Measurements from ENCODE around the gene ZNF689.

ZNF689 gene

DNA sequence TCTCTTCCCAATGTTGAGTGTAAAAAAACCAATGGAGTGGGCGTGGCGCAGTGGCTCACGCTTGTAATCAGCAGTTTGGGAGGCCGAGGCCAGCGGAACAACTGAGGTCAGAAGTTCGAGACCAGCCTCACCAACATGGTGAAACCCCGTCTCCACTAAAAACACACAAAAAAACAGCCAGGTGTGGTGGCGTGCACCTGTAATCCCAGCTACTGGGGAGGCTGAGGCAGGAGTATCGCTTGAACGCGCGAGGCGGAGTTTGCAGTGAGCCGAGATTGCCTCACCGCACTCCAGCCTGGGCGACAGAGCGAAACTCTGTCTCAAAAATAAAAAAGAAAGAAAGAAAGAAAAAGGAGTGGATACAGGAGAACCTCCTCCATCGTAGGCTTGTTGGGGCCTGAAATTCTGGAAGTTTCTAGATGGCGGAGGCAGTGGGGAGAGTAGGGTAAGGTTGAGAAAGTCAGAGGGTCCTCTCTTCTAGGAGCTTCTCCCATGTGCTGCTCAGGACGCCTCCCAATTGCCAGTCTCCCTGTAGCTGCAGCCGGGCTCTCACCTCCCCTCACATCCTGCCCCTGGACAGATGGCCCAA lies 51.3 kb downstream of the ZNF689 start:
- no peak overlapping the region for H3K4me3 ChIP-seq (ENCODE audit: low read depth, low read length)
- TF ChIP-seq, protein P1, sequence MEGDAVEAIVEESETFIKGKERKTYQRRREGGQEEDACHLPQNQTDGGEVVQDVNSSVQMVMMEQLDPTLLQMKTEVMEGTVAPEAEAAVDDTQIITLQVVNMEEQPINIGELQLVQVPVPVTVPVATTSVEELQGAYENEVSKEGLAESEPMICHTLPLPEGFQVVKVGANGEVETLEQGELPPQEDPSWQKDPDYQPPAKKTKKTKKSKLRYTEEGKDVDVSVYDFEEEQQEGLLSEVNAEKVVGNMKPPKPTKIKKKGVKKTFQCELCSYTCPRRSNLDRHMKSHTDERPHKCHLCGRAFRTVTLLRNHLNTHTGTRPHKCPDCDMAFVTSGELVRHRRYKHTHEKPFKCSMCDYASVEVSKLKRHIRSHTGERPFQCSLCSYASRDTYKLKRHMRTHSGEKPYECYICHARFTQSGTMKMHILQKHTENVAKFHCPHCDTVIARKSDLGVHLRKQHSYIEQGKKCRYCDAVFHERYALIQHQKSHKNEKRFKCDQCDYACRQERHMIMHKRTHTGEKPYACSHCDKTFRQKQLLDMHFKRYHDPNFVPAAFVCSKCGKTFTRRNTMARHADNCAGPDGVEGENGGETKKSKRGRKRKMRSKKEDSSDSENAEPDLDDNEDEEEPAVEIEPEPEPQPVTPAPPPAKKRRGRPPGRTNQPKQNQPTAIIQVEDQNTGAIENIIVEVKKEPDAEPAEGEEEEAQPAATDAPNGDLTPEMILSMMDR (IDR thresholded peaks at IDR 0.05; ENCODE audit: low read depth, low read length): no peak
- H3K36me3 ChIP-seq: peaks cover 10% of the 10 kb centered on the region
- peaks cover 4% of the 10 kb centered on the region for H3K9me3 ChIP-seq (ENCODE audit: severe bottlenecking)
- no peak for DNase-seq
- H3K27me3 ChIP-seq (ENCODE audit: insufficient read depth, low read depth, severe bottlenecking): no peaks in the 10 kb centered on the region
- peak overlapping the region; percentile 90 for H3K27ac ChIP-seq

DNA sequence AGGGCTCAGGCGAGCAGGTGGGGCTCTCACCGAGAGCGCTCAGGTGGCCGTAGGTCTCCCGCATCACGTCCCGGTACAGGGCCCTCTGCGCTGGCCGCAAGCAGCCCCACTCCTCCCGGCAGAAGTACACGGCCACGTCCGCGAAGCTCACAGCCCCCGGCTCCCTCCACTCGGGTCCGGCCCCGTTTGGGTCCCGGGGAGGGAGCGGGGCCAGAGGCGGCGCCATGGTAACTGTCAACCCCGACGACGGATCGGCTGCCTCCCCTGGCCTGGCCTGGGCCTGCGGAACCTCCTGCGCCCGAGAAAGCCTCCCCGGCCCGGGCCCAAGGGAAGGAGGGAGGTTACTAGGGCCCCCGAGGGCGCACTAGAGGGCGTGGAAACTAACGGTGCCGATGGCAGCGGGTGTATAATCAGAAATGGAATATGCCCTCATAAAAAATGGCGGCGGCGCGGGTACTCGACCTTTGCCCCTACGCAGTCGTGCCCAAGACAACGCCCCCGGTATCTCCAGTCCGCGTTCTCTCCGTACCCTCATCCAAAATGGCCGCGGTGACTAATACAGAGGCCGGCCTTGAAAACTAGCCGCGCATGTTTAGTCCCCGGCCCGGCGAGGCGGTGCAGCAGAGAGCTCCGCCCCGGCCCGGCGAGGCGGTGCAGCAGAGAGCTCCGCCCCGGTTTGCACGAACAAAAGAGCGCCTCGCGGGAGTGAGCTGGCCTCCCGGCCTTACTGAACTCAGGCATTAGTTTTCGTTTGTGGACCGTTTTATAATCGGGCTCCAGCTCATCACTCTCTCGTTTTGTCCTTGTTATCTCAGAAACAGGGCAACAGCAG lies 52.0 kb downstream of the ZNF689 start, which contains the start of gene ZNF764:
Gene ZNF764, minus strand, starts transcription at position 418 of the 832 bp plus-strand sequence. Its CDS starts 192 bp downstream, at position 226.
- DNase-seq: peak; percentile 90
- Histone ChIP-seq H3K9me3 (ENCODE audit: severe bottlenecking) (peaks cover 4% of the 10 kb centered on the region), H3K27me3 (ENCODE audit: insufficient read depth, low read depth, severe bottlenecking) (no peaks in the 10 kb centered on the region), H3K4me3 (ENCODE audit: low read depth, low read length) (peak within 1 kb of the TSS; percentile 73), H3K27ac (peak within 1 kb of the TSS; percentile 90), H3K36me3 (peaks cover 14% of the 10 kb centered on the region)
- TF ChIP-seq, protein P1 (IDR thresholded peaks at IDR 0.05; ENCODE audit: low read depth, low read length): no peak

DNA sequence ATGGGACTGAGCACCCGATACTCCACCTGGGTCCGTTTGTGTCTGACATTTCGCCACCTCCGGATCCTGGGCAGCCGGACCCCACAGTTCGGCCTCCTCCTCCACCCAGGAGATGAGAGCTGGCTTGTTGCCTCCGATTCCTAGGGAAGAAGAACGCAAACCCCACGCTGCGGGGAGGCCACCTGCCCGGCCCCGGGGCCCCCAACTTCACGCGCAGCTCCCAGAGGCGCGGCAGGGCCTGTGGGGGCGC lies 52.6 kb downstream of the ZNF689 start:
- Histone ChIP-seq H3K4me3 (ENCODE audit: low read depth, low read length) (peak overlapping the region; percentile 73), H3K36me3 (peaks cover 14% of the 10 kb centered on the region), H3K27ac (peak overlapping the region; percentile 90), H3K9me3 (ENCODE audit: severe bottlenecking) (peaks cover 4% of the 10 kb centered on the region), H3K27me3 (ENCODE audit: insufficient read depth, low read depth, severe bottlenecking) (no peaks in the 10 kb centered on the region)
- no peak for DNase-seq
- TF ChIP-seq, protein P1 (IDR thresholded peaks at IDR 0.05; ENCODE audit: low read depth, low read length): no peak

GRCh38 chr16:30556125-30556473 lies 54.1 kb downstream of the ZNF689 start:
- H3K9me3 ChIP-seq (ENCODE audit: severe bottlenecking): no peaks in the 10 kb centered on the region
- peaks cover 14% of the 10 kb centered on the region for H3K36me3 ChIP-seq
- H3K27ac ChIP-seq: peak overlapping the region; percentile 22
- TF ChIP-seq, protein P1 (IDR thresholded peaks at IDR 0.05; ENCODE audit: low read depth, low read length): no peak
- no peaks in the 10 kb centered on the region for H3K27me3 ChIP-seq (ENCODE audit: insufficient read depth, low read depth, severe bottlenecking)
- no peak overlapping the region for H3K4me3 ChIP-seq (ENCODE audit: low read depth, low read length)
- DNase-seq: no peak

- H3K27ac ChIP-seq: peak overlapping the region; percentile 22
- no peak for DNase-seq
- TF ChIP-seq, protein P1 (IDR thresholded peaks at IDR 0.05; ENCODE audit: low read depth, low read length): no peak
Observed at GRCh38 chr16:30555315-30556124, 54.7 kb downstream of the ZNF689 start.

More at GRCh38 chr16:30555315-30556124, 54.7 kb downstream of the ZNF689 start:
- Histone ChIP-seq H3K4me3 (ENCODE audit: low read depth, low read length) (no peak overlapping the region), H3K36me3 (peaks cover 14% of the 10 kb centered on the region), H3K27me3 (ENCODE audit: insufficient read depth, low read depth, severe bottlenecking) (no peaks in the 10 kb centered on the region), H3K9me3 (ENCODE audit: severe bottlenecking) (no peaks in the 10 kb centered on the region)
